ENCODE measurements around the gene PCDHB16.
A peak's percentile ranks its signal among the peaks of the same experiment; 100 is the strongest.
"Not testable (repeated sequence)": the region's sequence is repeated elsewhere in the genome, so short reads cannot be mapped to it uniquely, and the experiment has no call there.

The PCDHB16 gene

GRCh38 chr5:141182248-141182647 is at the start of gene PCDHB16:
TSS of gene PCDHB16 (plus strand) at chr5:141182387. CDS start at chr5:141182560, 173 bp downstream.
- DNase-seq (ENCODE audit: low read depth, low spot score): peak; percentile 53

- peak; percentile 62 for DNase-seq (ENCODE audit: low read depth, low spot score)
Measured at GRCh38 chr5:141135030-141135717, 47.0 kb upstream of the PCDHB16 start, which contains the start of gene PCDHB5. TSS of gene PCDHB5 (plus strand) at chr5:141135206. CDS start at chr5:141135435, 229 bp downstream.

GRCh38 chr5:141135718-141136266 is 46.4 kb upstream of the PCDHB16 start:
- no peak for DNase-seq (ENCODE audit: low read depth, low spot score)

GRCh38 chr5:141137346-141137745 is 44.8 kb upstream of the PCDHB16 start:
- not testable (repeated sequence) for DNase-seq (ENCODE audit: low read depth, low spot score)

GRCh38 chr5:141149812-141150211 is 32.4 kb upstream of the PCDHB16 start, which contains the start of gene PCDHB6:
TSS of gene PCDHB6 (plus strand) at chr5:141150057. CDS start at chr5:141150258, 201 bp downstream.
- peak; percentile 30 for DNase-seq (ENCODE audit: low read depth, low spot score)

GRCh38 chr5:141150224-141150992 is 31.8 kb upstream of the PCDHB16 start:
- DNase-seq (ENCODE audit: low read depth, low spot score): no peak

- no peak for DNase-seq (ENCODE audit: low read depth, low spot score)
Measured at GRCh38 chr5:141150993-141151325, 31.2 kb upstream of the PCDHB16 start.

GRCh38 chr5:141151632-141152031 is 30.6 kb upstream of the PCDHB16 start:
- not testable (repeated sequence) for DNase-seq (ENCODE audit: low read depth, low spot score)

GRCh38 chr5:141152096-141152495 is 30.1 kb upstream of the PCDHB16 start:
- not testable (repeated sequence) for DNase-seq (ENCODE audit: low read depth, low spot score)

- peak; percentile 19 for DNase-seq (ENCODE audit: low read depth, low spot score)
Measured at GRCh38 chr5:141155540-141156374, 26.4 kb upstream of the PCDHB16 start.

GRCh38 chr5:141157356-141157755 is 24.8 kb upstream of the PCDHB16 start:
- not testable (repeated sequence) for DNase-seq (ENCODE audit: low read depth, low spot score)

GRCh38 chr5:141157901-141158300 is 24.3 kb upstream of the PCDHB16 start:
- not testable (repeated sequence) for DNase-seq (ENCODE audit: low read depth, low spot score)

GRCh38 chr5:141172381-141173204 is 9.6 kb upstream of the PCDHB16 start, which contains the start of gene PCDHB7:
TSS of gene PCDHB7 (plus strand) at chr5:141172644. CDS start at chr5:141172836, 192 bp downstream.
- peak; percentile 4 for DNase-seq (ENCODE audit: low read depth, low spot score)

GRCh38 chr5:141174291-141175104 is 7.7 kb upstream of the PCDHB16 start:
- not testable (repeated sequence) for DNase-seq (ENCODE audit: low read depth, low spot score)

- DNase-seq (ENCODE audit: low read depth, low spot score): no peak
Measured at GRCh38 chr5:141175933-141176332, 6.3 kb upstream of the PCDHB16 start.

GRCh38 chr5:141177577-141178191 is 4.5 kb upstream of the PCDHB16 start, which contains the start of gene PCDHB8:
TSS of gene PCDHB8 (plus strand) at chr5:141177790. CDS start at chr5:141178035, 245 bp downstream.
- not testable (repeated sequence) for DNase-seq (ENCODE audit: low read depth, low spot score)

- not testable (repeated sequence) for DNase-seq (ENCODE audit: low read depth, low spot score)
Measured at GRCh38 chr5:141179371-141179770, 2.8 kb upstream of the PCDHB16 start.

- not testable (repeated sequence) for DNase-seq (ENCODE audit: low read depth, low spot score)
Measured at GRCh38 chr5:141179876-141180275, 2.3 kb upstream of the PCDHB16 start.

- DNase-seq (ENCODE audit: low read depth, low spot score): no peak
Measured at GRCh38 chr5:141180313-141180712, 1.9 kb upstream of the PCDHB16 start.

Data from ELF-1 (cell line).